Fibroblast of skin of right biceps (primary cell): ENCODE results near the gene IRF6.

Experiments used
- DNase-seq: peaks from one replicate; pipeline ENCODE4 v3.0.0-alpha.2; 2013

Gene IRF6

DNA sequence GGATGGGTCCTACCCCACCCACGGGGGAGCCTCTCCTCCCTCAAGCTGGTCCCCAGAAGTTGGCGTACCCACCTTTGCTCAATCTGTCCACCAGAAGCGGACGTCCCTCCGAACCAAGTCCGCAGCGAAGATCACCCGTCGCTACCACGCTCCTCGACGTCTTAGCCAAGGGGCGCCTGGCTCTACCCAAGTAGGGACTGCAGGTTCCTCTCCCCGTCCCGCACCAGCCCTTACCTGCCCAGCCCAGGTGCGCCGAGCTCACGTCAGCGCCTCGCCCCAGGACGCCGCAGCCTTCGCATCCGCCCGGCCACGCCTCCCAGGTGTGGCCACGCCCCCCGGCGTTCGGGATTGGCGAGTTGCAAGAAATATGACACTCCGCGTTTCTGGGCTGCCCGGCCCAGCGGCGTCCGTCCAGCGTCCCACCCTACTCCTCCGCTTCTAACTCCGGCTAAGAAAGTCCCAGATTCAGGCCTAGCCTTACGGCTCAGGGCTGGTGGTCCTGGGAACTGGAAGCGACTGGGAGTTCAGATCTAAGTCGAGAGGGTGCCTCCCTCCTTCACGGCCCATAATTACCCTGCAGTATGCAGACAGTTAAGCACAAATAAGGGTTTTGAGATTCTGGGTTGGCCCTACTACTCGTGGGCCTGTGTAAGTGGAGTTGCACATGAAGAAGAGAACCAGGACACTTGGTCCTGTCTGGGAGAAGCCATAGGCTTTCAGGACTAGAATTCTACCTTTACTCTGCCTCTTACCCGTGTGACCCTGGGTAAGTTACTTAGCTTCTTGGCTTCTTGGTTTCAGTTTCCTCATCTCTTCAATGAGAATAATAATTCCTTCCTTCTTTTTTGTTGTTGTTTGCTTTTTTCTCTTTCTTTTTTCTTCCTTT, at the start of gene IRF6:
IRF6 (minus strand) TSS at position 268 of the 886 bp plus-strand sequence. CDS start 4,729 bp downstream, outside the sequence.
- peak; percentile 73 for DNase-seq

DNA sequence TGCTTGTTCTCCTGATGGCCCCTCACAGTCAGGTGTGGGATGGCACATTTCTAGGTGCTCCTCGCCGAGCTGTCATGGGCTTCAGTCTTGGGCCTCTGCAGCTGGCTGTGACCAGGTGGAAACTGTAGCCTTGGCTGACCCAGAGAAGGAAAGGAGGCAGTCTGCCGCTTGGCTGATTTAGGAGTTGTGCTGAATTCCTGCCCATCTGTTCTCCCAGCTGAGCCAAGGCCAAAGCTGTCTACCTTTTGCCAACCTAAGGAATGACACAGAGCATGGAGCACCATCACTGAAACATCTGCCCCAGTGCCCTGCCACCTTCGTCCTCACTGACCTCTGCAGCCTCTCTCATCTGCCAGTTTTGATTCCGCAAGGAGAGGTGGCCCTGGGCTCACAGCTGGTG, 49.7 kb upstream of the IRF6 start:
- no peak for DNase-seq

DNA sequence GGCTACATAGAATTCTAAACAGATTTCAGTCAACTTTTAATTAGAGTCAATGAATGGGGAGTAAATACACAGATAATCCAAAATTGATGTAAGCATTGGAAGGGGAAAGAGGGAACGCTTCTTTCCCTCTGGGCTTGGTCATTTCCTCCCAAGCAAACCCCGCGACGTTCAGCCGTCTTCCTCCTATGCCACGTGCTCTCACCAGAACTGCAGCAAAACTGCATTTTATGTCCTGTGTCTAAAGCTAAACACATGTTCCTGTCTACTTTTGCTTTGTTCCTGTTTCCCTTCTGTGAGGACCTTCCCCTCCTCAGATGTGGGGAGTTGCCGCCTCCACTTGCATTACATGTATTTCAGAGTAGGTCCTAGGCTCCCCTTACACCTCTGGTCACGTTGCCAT, 49.1 kb upstream of the IRF6 start:
- no peak for DNase-seq

DNA sequence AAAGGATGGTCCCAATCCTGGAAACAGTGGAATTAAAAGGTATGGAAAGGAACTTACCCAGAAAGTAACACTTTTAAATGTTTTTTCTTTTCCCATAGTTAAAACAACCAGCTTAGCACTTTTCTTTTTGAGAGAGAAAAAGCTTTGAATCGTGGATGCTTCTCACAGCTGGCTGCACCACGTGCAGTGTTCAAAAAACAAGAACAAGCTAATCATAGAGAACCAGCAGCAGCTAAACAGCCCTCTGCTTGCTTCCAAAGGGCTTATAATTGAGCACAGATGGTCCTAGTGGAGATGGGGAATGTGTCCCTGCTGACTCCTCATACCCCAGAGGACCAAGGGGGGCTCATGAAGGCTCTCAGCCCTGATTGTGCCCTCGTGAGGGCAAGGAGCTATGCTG, 48.3 kb upstream of the IRF6 start:
- DNase-seq = peak; percentile 22

DNA sequence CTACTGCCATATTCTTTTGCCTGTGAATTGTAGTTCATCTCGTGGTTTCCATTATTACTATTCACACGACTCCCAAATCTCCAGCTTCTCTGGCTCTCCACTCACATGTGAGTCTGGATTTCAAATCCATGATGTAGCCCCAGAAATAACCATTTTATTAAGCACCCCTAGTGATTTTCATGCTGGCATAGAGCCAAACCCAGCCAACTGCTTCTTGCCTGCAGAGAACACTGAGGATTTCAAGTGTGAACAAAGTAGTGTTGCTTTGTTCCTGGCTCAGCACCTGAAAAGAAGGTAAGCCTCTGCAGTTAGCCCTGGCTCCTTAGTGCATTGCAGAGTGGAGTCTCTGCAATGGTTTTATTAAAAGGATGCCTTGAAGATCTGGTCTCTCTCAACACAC, 47.7 kb upstream of the IRF6 start:
- DNase-seq = no peak

DNA sequence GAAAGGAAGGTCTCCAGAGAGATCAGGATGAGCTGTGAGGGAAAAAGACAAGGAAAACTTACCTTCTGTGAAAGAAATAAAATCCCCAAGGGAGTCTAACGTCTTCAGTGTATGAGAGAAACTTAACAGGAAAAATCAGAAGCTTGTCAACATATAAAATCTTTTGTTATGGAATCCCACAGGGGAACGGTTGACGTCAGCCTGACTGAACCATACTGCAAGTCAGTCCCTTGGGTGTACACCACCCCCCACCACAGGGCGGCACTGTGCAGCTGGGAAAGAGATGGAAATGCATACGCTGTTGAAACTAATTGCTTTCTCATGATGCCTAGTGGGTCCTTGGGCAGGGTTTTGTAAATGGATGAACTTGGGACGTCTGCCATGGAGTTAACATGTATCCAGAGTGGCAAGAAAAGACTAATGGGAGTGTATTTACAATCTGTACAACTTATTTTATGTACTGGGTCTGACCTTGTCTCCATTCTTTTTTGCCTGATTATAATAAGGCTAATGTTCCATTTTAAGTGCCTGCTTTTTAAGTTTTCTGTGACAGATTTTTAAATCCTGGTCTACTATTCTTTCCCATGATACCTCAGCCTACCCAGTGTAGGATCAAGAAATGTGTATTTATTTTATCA, 44.5 kb upstream of the IRF6 start:
- peak; percentile 89 for DNase-seq

DNA sequence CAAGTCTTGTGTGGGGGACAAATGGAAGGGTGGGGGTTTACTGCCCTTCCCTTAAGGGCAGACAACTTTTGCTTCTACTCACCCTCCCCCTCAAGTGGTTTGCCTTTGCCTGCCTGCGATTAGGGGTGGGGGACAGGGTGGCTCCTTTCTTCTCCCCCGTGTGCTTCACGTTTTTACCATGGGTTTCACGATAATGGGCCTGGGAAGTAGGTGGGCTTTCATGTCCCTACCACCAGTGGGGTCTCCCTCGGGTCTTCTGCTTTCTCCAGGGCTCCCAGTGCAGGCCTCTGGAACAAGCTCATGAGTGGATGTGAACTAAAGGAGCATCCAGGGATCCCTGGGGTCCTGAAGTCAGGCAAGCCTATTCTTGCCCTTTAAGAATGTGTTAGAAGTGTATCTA, 43.4 kb upstream of the IRF6 start:
- no peak for DNase-seq

DNA sequence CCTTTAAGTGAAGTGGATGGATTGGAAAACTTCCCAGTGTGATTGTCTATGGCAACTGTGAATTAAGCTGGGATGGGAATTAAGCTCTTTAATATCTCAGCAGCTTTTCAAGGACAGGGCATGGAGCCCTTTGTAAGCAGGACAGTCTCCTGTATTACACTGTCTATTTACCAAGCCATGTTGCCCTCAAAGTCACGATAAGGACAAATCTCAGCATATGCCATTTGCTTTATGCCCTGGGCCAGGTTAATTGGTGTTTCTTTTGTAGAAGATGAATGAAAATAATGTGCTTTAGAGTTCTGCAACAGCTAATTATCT, 39.4 kb upstream of the IRF6 start:
- no peak for DNase-seq

DNA sequence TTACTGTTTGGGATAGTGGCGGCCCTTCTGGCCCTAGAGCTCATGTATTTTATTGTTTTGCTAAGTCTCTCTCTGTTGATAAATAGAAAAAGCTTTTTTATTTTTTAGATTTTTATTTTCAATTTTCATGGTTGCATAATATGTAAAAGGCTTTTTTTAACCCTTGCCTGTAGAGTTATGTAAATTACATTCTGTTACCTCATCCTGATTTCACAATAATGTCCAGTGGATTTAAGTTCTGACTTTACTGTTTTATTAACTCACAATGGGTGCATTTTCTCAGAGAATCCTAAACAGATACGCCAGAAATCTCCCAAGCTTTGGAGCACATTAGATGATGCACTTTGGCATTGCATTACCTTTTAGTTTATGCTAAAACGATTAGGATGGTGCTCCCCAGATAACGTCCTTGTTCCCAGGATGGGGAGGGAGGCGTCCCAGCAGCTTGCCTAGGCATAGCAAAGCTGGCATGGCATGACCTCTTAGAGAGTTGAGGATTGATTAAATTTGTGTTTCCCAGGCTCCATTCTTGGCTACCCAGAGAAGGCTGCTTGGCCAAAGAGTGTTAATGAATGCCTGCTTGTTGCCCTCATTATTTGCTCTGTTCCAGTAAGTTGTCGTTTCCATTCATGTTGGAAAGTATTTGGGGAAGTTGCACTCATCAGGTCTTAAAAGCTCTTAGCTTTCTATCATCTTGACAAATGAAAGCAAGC, 38.9 kb upstream of the IRF6 start:
- DNase-seq = no peak

DNA sequence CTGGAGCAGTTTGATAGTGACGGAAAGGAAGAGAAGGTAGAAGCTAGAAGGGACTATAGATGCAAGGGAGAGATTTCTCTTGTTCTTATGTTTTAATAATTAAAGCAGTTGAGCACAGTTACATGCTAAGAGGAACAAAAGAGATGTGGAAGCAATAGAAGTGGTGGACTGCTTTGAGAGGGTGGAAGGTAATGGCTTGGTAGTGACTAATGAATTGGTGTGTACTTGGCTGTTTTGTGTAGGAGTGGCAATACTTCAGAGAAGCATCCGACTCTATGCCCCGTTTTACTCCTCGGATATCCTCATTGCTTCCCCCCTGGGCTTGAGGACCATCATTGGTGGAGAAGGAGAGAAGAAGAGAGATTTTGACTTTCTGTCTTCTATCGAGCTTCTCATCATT, 34.7 kb upstream of the IRF6 start:
- no peak for DNase-seq

DNA sequence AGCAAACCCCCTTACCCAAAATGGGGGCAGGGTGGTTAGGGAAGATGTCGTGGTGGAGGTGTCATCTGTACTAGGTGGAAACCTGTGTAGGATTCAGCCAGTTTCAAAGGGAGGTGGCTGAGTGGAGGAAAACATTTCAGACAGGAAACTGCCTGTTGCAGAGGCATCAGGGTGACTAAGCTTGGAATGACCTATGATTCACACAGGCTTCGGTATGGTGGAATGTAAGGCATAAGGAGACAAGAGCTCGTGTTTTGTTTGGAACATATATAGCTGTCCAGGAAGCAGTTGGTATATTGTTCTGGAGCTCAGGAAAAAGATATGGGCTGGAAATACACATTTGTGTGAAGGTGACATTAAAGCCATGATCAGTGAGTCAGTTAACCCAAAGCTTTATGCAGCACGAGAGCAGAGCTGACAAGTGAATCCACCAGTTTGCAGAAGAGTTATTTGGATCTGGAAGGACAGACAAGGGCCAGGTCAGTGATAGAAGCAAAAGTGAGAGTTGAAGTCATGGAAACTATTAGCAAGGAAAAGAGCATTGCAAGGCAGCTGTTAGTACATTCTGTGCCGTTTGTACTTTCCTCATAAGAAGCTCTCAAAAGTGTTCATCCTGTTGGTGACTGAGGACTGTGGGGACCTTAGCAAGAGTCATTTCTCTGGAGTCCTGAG, 34.1 kb upstream of the IRF6 start:
- DNase-seq = peak; percentile 97

DNA sequence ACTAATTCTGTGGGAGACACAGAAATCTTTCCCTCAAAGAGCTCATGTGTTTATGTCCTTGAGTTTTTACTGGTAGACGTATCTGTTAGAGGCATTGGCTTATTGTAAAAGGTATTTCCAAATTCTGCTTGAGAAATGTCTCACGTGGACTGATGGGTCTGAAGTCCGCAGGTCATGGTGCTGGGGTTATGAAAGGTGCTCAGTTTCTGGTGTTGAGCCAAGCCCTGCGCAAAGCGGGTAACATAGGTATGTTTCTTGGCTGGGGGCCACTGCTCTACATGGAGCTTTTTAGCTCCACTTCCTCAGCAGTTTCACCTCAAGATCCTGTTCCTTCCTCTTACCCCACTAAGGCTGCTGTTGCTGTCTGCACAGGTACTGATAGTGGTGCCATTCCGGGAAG, 32.6 kb upstream of the IRF6 start:
- DNase-seq = no peak

DNA sequence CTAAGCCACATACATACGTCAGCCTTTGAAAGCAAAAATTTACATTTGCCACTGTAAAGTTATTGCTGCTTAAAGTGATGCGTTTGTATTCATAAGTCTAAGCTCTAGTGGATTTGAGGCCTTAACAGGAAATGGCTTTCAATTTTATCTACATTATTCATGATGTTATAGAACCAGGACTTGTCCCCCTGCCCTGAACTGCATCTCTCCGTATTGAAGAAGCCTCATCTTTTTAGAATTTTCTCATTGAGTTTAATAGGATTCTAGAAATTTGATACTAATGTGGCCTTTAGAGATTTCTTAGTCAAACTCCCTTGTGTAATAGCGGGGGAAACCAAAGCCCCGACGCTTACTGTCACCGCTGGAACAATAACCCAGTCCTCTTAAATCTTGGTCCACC, 31.7 kb upstream of the IRF6 start:
- DNase-seq = no peak

DNA sequence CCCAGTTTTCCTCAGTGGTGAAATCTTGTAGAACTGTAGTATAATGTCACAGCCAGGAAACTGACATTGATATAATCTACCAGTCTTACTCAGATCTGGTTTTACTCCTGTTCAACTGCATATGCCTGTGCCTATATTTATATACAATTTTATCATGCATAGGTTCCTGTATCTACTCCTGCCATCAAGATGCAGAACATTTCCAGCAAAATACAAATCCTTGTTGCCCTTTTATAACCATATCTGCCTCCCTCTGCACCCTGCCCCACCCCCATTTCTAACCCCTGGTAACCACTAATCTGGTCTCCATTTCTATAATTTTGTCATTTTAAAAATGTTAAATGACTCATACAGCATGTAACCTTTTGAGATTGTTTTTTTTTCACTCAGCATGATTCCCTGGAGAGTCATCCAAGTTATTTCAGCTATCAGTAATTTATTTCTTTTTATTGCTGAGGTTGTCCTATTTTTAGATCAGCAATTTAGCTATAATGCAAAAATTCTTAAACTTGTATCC, 29.9 kb upstream of the IRF6 start:
- DNase-seq = peak; percentile 90

DNA sequence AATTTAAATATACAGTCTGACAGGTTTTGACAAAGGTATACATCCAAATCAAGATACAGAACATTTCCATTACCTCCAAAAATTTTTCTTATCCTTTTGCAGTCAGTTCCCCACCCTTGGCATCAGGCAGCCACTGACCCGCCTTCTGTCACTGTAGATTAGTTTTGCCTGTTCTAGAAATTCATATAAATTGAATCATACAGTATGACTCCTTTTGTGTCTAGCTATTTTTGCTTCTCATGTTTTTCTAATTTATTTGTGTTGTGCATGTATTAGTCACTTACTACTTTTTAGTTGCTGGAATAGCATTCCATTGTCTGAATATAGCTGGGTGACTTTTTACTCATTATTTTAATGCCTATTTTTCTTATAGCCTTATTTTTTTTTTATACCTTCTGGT, 25.7 kb upstream of the IRF6 start:
- peak; percentile 85 for DNase-seq

DNA sequence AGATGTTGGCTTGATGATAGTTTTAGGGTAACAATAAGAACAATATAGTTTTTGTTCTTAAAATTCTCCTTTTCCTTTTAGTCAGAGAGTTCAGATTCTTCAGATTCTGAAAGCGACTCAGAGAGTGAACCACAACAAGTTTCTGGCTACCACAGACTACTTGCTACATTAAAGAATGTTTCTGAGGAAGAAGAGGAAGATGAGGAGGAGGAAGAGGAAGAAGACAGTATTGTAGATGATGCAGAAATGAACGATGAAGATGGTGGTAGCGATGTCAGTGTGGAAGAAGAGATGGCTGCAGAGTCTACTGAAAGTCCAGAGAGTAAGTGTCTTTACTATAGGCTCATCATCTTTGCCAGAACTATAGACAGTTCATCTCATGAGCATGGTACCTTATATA, 24.8 kb upstream of the IRF6 start:
- DNase-seq = no peak

DNA sequence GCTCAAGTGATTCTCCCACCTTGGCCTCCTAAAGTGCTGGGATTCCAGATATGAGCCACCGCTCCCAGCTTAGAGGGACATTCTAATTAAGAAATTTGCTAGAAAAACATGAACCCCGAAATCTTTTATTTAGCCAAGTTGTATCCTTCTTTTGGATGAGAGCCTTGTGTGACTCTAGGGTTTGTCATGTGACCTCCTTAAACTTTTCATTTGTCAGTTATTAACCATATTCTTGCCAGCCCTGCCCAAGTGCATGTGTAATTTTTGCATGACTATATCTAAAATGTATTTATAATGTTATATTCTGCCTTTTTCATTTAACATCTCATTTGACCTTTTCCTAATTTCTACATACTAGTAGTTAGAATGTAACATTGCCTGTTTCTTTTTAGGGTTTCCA, 23.8 kb upstream of the IRF6 start:
- DNase-seq = no peak

DNA sequence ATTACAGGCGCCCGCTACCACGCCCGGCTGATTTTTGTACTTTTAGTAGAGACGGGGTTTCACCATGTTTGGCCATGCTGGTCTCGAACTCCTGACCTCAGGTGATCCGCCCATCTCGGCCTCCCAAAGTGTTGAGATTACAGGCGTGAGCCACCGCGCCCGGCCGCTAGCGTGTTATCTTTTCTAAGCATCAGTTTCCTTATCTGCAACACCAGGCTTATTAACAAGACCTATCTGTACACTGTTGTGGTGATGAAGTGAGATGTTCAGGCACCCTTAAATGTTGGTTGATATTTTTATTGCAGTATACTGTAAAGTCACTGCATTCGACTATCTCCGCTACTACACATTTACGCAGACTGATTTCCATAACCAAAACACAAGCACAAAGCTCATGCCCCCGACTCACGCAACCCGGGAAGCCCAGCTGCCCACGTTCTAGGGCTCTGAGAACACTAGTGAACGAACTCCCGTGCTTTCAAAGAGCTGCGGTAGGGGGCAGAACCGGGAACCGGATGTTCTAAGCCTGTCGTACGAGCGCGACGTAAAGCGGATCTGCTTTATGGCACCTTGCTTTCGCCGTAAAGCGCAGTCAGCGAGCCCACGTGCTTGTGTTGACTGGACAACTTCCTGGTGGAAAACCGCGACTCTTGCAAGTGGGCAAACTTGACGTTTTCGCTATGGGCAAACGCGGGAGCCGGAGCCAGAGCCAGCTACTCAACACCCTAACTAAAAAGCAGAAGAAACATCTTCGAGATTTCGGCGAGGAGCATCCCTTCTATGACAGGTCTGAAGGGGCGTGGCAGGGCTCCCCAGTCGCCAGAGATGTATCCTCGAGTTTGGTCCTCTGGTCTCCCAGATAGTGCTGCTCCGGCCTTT, 21.7 kb upstream of the IRF6 start, which contains the start of gene UTP25:
UTP25 (plus strand) TSS at position 589 of the 879 bp plus-strand sequence; CDS start at position 681, 92 bp downstream.
- DNase-seq = peak; percentile 97

DNA sequence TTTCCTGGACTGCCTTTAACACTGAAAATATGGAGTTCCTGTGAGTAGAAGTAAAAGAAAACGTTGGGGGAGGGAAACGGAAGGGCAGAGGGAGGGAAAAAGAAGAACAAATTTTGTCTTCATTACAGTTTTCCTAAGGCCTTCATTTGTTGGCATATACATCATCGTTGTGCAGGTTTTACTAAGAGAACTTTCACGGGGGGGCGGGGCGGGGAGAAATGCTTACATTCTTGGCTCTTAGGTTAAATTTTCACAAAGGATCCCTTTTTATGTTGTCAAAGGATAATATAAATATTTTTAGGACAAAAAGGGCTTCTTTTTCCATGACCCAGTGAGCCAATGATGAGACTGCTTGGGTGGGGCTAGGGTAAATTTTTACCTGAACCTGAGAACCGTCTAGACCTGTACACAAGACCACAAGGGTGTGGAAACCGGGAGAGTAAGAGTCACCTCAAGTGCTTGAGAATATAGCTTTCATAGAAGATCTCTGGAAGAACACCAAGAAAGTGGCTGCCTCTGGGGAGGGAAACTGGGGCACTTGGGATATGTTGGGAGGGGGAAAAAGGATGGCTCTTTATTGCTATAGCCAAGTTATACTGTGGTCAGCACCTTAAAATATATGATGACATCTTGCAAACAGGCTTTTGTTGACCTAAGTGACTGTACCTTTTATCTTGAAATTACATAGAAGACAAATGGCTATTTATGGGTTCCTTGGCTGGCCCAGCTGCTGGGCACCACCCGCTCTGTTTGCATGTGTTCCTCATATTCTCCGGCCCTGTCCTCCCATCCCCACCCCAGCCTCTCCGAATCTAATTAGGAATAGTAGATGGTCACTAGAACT, 19.9 kb upstream of the IRF6 start:
- DNase-seq = no peak

DNA sequence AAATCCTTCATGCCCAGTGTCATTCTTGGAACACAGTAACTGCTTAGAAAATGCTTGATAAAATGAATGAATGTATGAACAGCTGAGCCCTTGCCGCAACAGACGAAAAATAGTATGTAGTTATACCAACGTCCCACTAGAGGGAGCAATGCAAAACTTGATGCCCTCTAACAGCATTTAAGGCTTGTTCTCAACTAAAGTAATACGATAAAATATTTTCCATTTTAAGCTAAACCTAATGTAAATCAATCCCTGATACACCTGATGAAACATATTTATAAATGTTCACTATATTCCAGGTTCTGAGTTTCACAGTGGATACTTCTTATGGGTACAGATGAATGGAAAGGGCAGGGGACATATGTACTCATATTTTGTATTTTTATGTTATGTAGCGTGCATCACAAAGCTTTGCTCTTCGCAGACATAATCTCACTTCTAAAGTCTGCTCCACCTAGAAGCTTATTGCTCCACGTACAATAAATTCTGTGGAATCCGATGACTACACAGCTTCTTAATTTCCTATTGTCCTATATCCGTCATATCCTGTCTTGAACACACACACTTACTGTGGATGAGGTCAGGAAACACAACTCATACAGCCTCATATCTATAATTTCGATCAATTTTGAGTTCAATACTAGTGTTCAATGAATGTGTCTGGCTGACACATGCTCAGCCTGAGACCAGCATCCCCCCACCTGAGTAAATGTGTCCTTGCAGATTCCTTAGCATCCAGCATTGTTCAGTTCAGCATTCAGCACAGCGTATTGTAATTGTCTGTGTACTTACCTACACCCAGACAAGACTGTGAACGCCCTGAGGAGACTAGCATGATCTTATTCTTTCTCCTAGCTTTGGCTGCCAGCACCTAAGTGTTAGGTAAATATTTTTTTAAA, 17.4 kb upstream of the IRF6 start:
- peak; percentile 88 for DNase-seq
